ENCODE data around the gene PLXNB2. TPM values are rescaled to one million over a fixed set of nuclear protein-coding genes. Genes with fewer than 3 reads are reported as not detected.
A peak's percentile ranks its signal among the peaks of the same experiment; 100 is the strongest.

The PLXNB2 gene
- polyA plus RNA-seq, 1 donor from 2014 or later, result 38.6 TPM

- Histone ChIP-seq H3K79me2 (replicated peaks; ENCODE audit: insufficient read depth, low read length) (no peaks in the 10 kb centered on the region), H3K4me3 (ENCODE audit: low read length) (peak overlapping the region; percentile 77), H3K9me2 (ENCODE audit: insufficient read depth, low read length) (no peaks in the 10 kb centered on the region), H3K36me3 (ENCODE audit: insufficient read depth, low read length) (no peaks in the 10 kb centered on the region), H3K9ac (ENCODE audit: low read length) (peak overlapping the region; percentile 81), H4K20me1 (ENCODE audit: insufficient read depth) (no peaks in the 10 kb centered on the region), H3K27ac (ENCODE audit: low read length) (peak overlapping the region; percentile 58), H3K27me3 (ENCODE audit: insufficient read depth, low read depth, low read length) (no peaks in the 10 kb centered on the region), H3K9me3 (ENCODE audit: low read length) (no peaks in the 10 kb centered on the region), H2AFZ (ENCODE audit: low read depth, low read length) (peak overlapping the region; percentile 60), H3F3A (ENCODE audit: insufficient read depth, low read length, poor library complexity, severe bottlenecking) (no peaks in the 10 kb centered on the region), H3K4me2 (ENCODE audit: low read length) (peak overlapping the region; percentile 86)
- TF ChIP-seq EP300 (conservative IDR thresholded peaks at IDR 0.05; ENCODE audit: poor library complexity, severe bottlenecking), result no peak
- TF ChIP-seq POLR2AphosphoS5 (IDR thresholded peaks at IDR 0.05), result no peak
- peak; percentile 77 for TF ChIP-seq REST (IDR thresholded peaks at IDR 0.05; ENCODE audit: borderline replicate concordance)
- peak; percentile 7 for TF ChIP-seq MXI1 (conservative IDR thresholded peaks at IDR 0.05; ENCODE audit: poor library complexity, severe bottlenecking)
- peak; percentile 3 for TF ChIP-seq CTCF (IDR thresholded peaks at IDR 0.05; ENCODE audit: poor library complexity, severe bottlenecking)
These were observed 36.6 kb downstream of the PLXNB2 start for GRCh38 chr22:50270666-50271394.

- peak; percentile 11 for TF ChIP-seq POLR2AphosphoS5 (IDR thresholded peaks at IDR 0.05)
- no peak for TF ChIP-seq MXI1 (conservative IDR thresholded peaks at IDR 0.05; ENCODE audit: poor library complexity, severe bottlenecking)
- H3K4me2 ChIP-seq (ENCODE audit: low read length), result peak within 1 kb of the TSS; percentile 86
- no peaks in the 10 kb centered on the region for H3F3A ChIP-seq (ENCODE audit: insufficient read depth, low read length, poor library complexity, severe bottlenecking)
- no peaks in the 10 kb centered on the region for H3K9me3 ChIP-seq (ENCODE audit: low read length)
- peak within 1 kb of the TSS; percentile 77 for H3K4me3 ChIP-seq (ENCODE audit: low read length)
- H3K27ac ChIP-seq (ENCODE audit: low read length), result peak within 1 kb of the TSS; percentile 58
- H4K20me1 ChIP-seq (ENCODE audit: insufficient read depth), result no peaks in the 10 kb centered on the region
- H3K79me2 ChIP-seq (replicated peaks; ENCODE audit: insufficient read depth, low read length), result no peaks in the 10 kb centered on the region
- peak within 1 kb of the TSS; percentile 81 for H3K9ac ChIP-seq (ENCODE audit: low read length)
- no peaks in the 10 kb centered on the region for H3K36me3 ChIP-seq (ENCODE audit: insufficient read depth, low read length)
- no peaks in the 10 kb centered on the region for H3K27me3 ChIP-seq (ENCODE audit: insufficient read depth, low read depth, low read length)
- peak within 1 kb of the TSS; percentile 60 for H2AFZ ChIP-seq (ENCODE audit: low read depth, low read length)
- H3K9me2 ChIP-seq (ENCODE audit: insufficient read depth, low read length), result no peaks in the 10 kb centered on the region
These were observed 37.3 kb downstream of the PLXNB2 start, which contains the start of gene MAPK11 for GRCh38 chr22:50269970-50270665. Gene MAPK11, minus strand, starts transcription at chr22:50270380. Its CDS starts 88 bp downstream, at chr22:50270292.

GRCh38 chr22:50269573-50269969, 37.9 kb downstream of the PLXNB2 start:
- Histone ChIP-seq H3K27me3 (ENCODE audit: insufficient read depth, low read depth, low read length) (no peaks in the 10 kb centered on the region), H3K4me3 (ENCODE audit: low read length) (peak overlapping the region; percentile 77), H3K27ac (ENCODE audit: low read length) (peak overlapping the region; percentile 3), H3K9ac (ENCODE audit: low read length) (peak overlapping the region; percentile 81), H2AFZ (ENCODE audit: low read depth, low read length) (no peak overlapping the region), H3K9me3 (ENCODE audit: low read length) (no peaks in the 10 kb centered on the region), H4K20me1 (ENCODE audit: insufficient read depth) (no peaks in the 10 kb centered on the region), H3K36me3 (ENCODE audit: insufficient read depth, low read length) (no peaks in the 10 kb centered on the region), H3K4me2 (ENCODE audit: low read length) (peak overlapping the region; percentile 62), H3K79me2 (replicated peaks; ENCODE audit: insufficient read depth, low read length) (no peaks in the 10 kb centered on the region), H3F3A (ENCODE audit: insufficient read depth, low read length, poor library complexity, severe bottlenecking) (no peaks in the 10 kb centered on the region), H3K9me2 (ENCODE audit: insufficient read depth, low read length) (no peaks in the 10 kb centered on the region)
- TF ChIP-seq CTCF (IDR thresholded peaks at IDR 0.05; ENCODE audit: poor library complexity, severe bottlenecking) (no peak), REST (IDR thresholded peaks at IDR 0.05; ENCODE audit: borderline replicate concordance) (no peak)

All from neural cell (in vitro differentiated cells).